ENCODE data around the gene IRF7.

Gene IRF7

DNA sequence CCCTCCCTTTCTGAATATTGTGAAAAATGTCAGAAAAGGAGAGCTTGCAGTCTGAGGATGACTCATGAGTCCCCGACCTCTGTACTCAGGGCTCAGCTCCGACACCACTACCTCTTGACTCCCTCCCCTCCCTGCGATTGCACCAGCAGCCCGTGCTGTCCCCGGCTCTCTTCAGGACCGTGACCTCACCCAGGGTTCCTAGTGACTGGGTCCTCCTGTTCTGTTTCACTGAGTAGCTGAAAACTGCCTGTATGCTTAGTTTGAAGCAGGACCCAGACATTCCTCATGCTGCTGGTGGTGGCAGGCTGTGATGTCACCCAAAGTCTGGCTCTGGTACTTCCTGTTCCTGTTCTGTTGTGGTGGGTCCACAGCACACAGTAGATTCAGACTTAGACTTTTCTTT lies 27.8 kb downstream of the IRF7 start:
- no peak for TF ChIP-seq JUND (IDR thresholded peaks at IDR 0.05; ENCODE audit: low read depth)
- in situ Hi-C loops (cut with HindIII; ENCODE audit: low pct_unique_long_range_greater_than_20kb, low sequenced_read_pairs) = no loop called here
- no peak for DNase-seq (ENCODE audit: low read depth in 1 of 2, low spot score in 1 of 2)

DNA sequence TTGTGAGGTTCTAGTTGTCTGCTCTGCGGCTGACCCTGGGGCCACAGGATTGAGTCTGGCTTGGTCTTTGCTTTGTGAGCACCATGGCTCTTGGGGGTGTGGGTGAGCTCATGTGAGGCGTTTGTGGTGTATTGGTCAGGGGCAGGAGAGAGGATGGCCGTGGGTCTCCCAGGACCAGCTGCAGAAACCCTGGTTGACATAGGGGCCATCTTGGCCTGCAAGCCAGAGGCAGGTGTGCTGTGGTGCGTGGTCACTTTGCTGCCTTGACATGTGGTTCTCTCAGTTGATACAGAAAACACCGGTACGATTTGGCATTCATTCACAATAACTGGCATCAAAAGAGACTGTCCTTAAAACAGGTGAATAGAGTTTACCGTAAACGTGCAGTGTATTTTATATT lies 28.2 kb downstream of the IRF7 start:
- in situ Hi-C loops (cut with HindIII; ENCODE audit: low pct_unique_long_range_greater_than_20kb, low sequenced_read_pairs) = no loop called here
- DNase-seq (ENCODE audit: low read depth in 1 of 2, low spot score in 1 of 2) = no peak
- TF ChIP-seq JUND (IDR thresholded peaks at IDR 0.05; ENCODE audit: low read depth) = no peak

DNA sequence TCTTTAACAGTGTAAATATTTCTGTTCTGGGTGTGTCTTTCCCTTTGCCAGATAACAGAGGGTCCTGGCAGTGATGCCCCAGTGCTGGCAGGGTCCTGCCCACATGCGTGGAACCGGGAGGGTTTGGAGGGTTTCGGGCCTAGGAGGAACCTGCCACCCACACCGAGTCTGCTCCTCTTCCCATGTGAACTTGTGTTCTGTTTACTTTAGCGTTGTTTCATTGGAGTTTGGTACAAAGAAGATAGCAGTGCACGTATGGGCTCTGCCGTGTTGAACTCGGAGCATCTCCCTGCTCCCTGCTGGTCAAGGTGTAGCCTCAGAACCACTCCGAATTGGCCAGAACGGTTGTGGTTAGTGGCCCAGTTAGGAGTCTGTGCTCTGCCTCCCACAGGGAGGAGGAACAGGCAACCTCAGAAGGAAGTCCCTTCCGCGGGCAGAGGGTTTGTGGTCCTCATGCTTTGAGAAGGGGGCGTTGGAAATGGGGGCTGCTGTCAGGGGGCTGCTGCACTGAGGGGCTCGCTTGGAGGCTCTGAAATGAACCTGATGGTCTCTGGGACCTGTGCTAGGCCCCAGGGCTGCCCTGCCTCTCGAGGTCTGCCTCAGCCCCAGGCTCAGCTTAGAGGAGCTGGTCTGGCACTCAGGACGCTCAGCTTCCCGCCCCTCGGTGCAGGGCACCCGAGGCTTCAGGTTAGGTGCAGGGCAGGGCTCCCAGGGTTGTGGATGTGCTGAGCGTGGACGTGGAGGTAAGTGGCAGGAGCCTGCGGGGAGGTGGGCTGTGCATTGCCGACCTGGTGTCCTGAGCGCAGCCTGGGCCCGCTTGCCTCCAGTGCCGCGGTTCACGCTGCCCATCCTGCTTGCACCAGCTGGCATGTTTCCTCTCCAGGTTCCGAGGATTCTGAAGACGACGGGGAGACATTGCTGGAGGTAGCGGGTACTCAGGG lies 29.1 kb downstream of the IRF7 start:
- in situ Hi-C loops (cut with HindIII; ENCODE audit: low pct_unique_long_range_greater_than_20kb, low sequenced_read_pairs) = no loop called here
- DNase-seq (ENCODE audit: low read depth in 1 of 2, low spot score in 1 of 2) = no peak
- no peak for TF ChIP-seq JUND (IDR thresholded peaks at IDR 0.05; ENCODE audit: low read depth)

DNA sequence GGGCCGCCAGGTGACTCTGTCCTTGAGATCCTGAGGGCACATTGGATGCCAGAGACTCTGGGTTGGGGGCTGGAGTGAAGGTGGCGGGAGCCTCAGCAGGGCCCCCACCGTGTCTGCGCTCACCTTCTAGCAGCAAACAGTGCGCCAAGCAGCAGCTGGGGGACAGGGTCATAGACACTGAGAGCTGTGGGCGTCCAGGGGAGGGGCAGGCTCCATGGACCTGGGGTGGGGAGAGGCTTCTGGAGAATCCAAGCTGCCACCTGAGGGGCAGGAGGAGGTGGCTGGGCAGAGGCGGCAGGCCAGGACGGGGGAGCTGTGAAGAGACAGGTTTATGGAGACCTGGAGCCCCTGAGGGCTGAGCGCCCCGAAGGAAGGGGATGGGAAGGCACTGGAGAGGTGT lies 31.5 kb downstream of the IRF7 start:
- in situ Hi-C loops (cut with HindIII; ENCODE audit: low pct_unique_long_range_greater_than_20kb, low sequenced_read_pairs) = no loop called here
- DNase-seq (ENCODE audit: low read depth in 1 of 2, low spot score in 1 of 2) = no peak
- no peak for TF ChIP-seq JUND (IDR thresholded peaks at IDR 0.05; ENCODE audit: low read depth)

DNA sequence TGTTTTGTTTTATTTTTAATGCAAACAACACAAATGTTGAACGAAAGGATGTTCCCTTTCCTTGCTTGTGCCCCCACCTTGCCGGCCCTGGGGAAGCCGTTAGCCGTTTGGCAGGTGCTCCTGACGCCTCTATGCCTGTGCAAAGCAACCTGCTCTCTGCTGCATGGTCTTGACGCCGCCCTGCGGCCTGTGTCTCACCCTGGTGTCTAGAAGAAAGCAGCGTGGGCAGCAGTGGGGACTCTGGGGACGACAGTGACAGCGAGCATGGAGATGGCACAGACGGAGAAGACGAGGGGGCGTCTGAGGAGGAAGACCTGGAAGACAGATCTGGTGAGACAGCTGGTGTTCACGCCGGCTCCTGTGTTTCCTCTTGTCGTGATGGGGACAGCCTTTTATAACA lies 34.0 kb downstream of the IRF7 start:
- in situ Hi-C loops (cut with HindIII; ENCODE audit: low pct_unique_long_range_greater_than_20kb, low sequenced_read_pairs) = no loop called here
- DNase-seq (ENCODE audit: low read depth in 1 of 2, low spot score in 1 of 2) = no peak
- TF ChIP-seq JUND (IDR thresholded peaks at IDR 0.05; ENCODE audit: low read depth) = no peak

DNA sequence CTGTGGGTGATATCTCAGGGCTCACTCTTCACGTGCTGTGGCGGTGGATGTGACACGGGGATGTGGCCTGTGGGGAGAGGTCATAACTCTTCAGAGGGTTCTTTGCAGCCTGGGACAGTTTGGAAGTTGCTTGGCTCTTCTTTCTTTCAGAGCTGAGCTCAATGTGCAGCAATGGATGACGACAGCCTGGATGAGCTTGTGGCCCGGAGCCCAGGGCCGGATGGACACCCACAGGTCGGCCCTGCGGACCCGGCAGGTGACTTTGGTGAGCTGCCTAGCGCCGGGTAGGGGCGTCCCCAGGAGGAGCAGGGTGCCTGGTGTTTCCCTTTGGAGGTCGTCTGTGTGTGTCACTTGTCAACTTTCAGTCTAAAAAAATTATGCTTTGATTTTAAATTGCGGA lies 34.4 kb downstream of the IRF7 start:
- DNase-seq (ENCODE audit: low read depth in 1 of 2, low spot score in 1 of 2) = no peak
- TF ChIP-seq JUND (IDR thresholded peaks at IDR 0.05; ENCODE audit: low read depth) = no peak
- in situ Hi-C loops (cut with HindIII; ENCODE audit: low pct_unique_long_range_greater_than_20kb, low sequenced_read_pairs) = no loop called here

DNA sequence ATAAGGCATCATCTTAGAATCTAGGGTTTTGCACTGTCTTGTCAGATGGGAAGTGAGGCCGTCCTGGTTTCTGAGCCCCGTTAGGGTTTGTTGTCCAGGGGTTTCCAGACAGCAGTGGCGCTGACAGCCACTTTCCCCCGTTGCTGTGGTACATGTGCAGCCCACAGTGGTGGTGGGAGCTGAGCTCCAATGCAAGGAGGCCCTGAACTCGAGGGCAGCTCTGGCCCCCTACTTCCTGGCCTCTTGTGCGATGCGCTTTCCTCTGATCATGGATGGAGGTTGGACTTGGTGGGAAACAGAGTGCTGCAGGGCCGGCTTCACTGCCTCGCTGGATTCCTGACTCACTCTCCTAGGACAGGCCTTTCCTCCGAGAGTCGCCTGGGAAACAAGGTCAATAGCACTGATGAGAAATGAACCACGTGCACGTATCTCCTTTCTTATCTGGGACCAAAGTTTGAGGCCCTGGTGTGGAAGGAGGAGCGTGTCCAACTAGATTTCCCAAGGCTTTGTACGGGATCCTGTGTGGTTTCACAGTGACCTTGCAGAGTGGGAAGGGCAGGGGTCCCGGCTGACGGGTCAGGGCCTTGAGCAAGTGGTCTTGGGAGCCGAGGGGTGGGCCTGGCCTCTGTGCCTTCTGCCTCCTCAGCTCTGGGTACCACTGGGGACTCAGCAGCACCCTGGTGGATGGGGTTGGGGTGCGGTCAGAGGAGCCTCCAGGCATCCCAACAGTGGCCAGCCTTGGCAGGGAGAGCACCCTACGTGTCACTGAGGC lies 35.7 kb downstream of the IRF7 start:
- in situ Hi-C loops (cut with HindIII; ENCODE audit: low pct_unique_long_range_greater_than_20kb, low sequenced_read_pairs) = no loop called here
- no peak for DNase-seq (ENCODE audit: low read depth in 1 of 2, low spot score in 1 of 2)
- TF ChIP-seq JUND (IDR thresholded peaks at IDR 0.05; ENCODE audit: low read depth) = no peak

DNA sequence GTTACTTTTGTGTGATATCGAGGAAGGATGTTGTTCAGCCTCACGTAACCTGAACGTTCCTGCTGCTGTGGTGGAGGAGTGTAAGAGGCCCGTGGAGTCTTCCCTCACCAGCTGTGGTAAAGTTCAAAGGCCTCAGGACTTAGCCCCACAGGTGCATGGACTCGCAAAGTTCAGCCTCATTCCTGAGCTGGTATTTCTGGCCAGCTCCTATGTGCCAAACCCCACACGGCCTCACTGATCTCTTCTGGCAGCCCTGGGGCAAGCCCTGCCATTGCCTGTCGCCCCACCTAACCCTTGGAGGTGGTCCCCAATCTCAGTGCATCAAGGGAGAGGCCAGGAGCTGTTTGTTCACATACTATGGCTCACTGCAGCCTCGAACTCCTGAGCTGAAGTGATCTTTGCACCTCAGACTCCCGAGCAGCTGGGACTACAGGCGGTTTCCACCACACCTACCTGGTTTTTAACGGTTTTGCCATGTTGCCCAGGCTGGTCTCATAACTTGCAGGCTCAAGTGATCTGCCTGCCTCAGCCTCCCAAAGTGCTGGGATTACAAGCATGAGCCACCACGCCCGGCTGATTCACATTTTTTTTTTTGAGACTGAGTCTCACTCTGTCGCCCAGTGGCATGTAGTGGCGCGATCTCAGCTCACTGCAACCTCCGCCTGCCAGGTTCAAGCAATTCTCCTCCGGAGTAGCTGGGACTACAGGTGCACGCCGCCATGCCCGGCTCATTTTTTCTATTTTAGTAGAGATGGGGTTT lies 37.3 kb downstream of the IRF7 start:
- in situ Hi-C loops (cut with HindIII; ENCODE audit: low pct_unique_long_range_greater_than_20kb, low sequenced_read_pairs) = no loop called here
- DNase-seq (ENCODE audit: low read depth in 1 of 2, low spot score in 1 of 2) = no peak
- no peak for TF ChIP-seq JUND (IDR thresholded peaks at IDR 0.05; ENCODE audit: low read depth)

DNA sequence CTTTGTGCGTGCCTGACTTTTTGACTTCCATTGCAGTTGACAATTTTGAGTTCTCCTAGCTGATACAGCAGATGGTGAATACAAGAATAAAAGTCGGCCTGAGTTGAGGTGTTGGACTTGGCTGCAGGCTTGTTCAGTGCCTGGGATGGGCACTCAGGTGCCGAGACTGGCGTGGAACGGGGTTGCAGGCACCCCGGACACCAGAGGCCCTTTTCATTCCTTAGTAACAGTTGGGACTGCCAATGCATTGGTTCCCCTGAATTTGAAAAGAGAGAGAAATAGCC lies 38.2 kb downstream of the IRF7 start:
- no peak for TF ChIP-seq JUND (IDR thresholded peaks at IDR 0.05; ENCODE audit: low read depth)
- no peak for DNase-seq (ENCODE audit: low read depth in 1 of 2, low spot score in 1 of 2)
- in situ Hi-C loops (cut with HindIII; ENCODE audit: low pct_unique_long_range_greater_than_20kb, low sequenced_read_pairs) = no loop called here

DNA sequence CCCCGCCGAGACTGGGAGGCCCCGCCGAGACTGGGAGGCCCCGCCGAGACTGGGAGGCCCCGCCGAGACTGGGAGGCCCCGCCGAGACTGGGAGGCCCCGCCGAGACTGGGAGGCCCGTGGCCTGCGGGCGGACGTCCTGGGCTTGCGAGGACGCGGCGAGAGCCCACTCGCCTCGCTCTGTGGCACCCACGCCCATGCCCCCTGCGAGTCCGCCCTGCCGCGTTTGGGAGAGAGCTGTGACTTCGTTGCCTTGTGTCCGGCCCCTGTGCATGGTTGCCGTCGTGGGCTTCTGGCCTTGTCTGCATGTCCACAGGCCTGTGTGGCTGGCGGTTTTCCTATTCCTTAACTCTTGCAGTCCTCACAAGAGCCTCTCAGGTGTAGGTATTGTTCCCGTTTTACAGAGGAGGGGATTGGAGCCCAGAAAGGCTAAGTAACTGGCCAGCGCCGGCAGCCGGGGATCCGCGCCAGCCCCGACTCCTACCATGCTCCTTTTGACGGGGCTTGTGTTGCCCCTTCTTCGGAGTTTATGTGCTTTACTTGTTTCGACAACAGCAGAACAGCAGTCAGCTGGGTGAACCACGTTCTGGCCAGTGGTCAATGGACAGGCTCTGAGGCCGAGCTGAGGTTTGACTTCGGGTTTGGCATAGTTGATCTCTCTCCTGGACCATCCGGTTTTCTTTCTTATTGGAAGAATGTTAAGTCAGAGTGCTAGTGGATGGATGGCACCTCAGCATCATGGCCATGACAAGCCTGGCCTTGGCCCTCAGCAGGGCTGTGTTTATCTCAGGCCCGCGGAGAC lies 38.7 kb downstream of the IRF7 start:
- in situ Hi-C loops (cut with HindIII; ENCODE audit: low pct_unique_long_range_greater_than_20kb, low sequenced_read_pairs) = no loop called here
- no peak for TF ChIP-seq JUND (IDR thresholded peaks at IDR 0.05; ENCODE audit: low read depth)
- no peak for DNase-seq (ENCODE audit: low read depth in 1 of 2, low spot score in 1 of 2)

DNA sequence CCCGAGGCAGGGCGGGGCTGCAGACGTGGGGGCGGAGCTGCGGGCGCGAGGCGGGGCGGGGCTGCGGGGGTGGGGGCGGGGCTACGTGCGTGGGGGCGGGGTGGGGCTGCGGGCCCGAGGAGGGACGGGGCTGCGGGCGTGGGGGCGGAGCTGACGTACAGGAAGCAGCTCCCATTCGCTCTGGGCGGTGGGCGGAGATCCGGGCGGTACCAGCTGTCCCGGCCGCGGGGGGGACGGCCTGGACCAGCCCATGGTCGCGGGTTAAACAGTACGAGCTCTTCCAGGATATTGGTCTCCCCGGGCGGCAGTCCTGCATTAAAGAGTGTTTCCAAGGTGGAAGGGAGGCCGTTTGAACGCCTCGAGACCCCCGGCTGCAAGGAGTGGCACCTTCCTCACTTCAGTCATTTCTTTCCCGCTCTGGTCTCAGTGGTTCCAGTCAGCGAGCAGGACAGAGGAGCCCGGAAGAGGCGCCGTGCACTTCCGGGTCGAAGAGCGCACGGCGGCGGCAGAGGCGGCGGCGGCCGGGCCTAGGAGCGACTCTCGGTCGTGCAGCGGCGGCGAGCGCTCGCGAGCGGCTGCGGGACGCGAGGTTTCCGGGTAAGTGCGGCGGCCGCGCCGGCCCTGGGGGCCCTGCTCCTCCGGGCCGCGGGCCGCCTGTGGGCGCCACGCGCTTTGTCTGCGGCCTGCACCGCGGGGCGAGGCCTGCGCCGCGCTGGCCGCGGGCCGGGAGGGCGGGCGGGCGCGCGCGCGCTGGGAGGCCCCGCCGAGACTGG lies 39.6 kb downstream of the IRF7 start, which contains the start of gene PHRF1:
TSS of gene PHRF1 (plus strand) at position 475 of the 773 bp plus-strand sequence. CDS start 5,043 bp downstream, outside the sequence.
- no peak for TF ChIP-seq JUND (IDR thresholded peaks at IDR 0.05; ENCODE audit: low read depth)
- in situ Hi-C loops (cut with HindIII; ENCODE audit: low pct_unique_long_range_greater_than_20kb, low sequenced_read_pairs) = no loop called here

More for the DNA sequence above, 39.6 kb downstream of the IRF7 start, which contains the start of gene PHRF1:
- peak; percentile 81 to 83 for DNase-seq (ENCODE audit: low read depth in 1 of 2, low spot score in 1 of 2)
